BE2C (cell line): ENCODE results near the gene ARHGAP18.
A peak's percentile ranks its signal among the peaks of the same experiment; 100 is the strongest.

ENCODE experiments used
- DNase-seq: peaks from one replicate; pipeline ENCODE4 v3.0.0-alpha.2; 2020
- H3K27me3 ChIP-seq: fragments of 250-450 bp; sonication (Bioruptor Pico); 2 replicates; pipeline ENCODE4 v1.5.1; 2020; ENCODE audit warnings: mild to moderate bottlenecking
- H3K36me3 ChIP-seq: fragments of 250-450 bp; sonication (Bioruptor Pico); 2 replicates; pipeline ENCODE4 v1.5.1; 2020; ENCODE audit warnings: mild to moderate bottlenecking
- H3K4me1 ChIP-seq: fragments of 250-450 bp; sonication (Bioruptor Pico); 2 replicates; pipeline ENCODE4 v1.5.1; 2020
- H3K4me3 ChIP-seq: 2 replicates; pipeline ENCODE4 v1.5.1; 2011; ENCODE audit warnings: low read depth, low read length
- H3K9me3 ChIP-seq: fragments of 250-450 bp; sonication (Bioruptor Pico); 2 replicates; pipeline ENCODE4 v1.5.1; 2020
- TF ChIP-seq, protein P1 (sequence below): IDR thresholded peaks from 2 replicates; pipeline ENCODE4 v1.5.1; 2012; ENCODE audit warnings: mild to moderate bottlenecking, low read depth, low read length

Gene ARHGAP18

DNA sequence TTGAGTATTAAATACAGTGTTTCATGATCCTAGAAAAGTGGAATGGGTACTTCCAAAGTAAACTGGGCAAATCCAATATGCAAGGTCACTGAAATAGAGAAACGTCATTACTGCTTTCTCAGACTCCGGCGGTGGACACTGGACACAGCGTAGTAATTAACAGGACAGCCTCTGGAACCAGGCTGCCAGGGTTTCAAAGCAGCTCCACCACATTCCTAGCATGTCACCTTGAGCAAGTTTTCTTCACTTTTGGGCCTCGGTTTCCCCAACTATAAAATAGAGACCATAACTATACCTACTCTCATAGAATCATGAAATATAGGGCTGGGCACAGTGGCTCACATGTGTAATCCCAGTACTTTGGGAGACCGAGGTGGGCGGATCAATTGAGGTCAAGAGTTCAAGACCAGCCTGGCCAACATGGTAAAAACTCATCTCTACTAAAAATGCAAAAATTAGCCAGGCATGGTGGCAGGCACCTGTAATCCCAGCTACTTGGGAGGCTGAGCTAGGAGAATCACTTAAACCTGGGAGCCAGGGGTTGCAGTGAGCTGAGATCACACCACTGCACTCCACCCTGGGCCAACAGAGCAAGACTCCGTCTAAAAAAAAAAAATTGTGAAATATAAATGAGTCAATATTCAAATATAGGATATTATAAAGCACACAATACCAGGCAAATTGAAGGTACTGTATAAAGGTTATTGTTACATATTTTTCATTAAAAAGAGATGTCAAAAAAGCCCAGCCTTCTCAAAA is 24.9 kb downstream of the ARHGAP18 start:
- Histone ChIP-seq H3K27me3 (no peaks in the 10 kb centered on the region), H3K9me3 (no peaks in the 10 kb centered on the region), H3K4me1 (no peaks in the 10 kb centered on the region; the same call in 1 of the 2 replicates), H3K4me3 (no peak overlapping the region), H3K36me3 (no peaks in the 10 kb centered on the region)
- DNase-seq, result no peak
- TF ChIP-seq, protein P1, sequence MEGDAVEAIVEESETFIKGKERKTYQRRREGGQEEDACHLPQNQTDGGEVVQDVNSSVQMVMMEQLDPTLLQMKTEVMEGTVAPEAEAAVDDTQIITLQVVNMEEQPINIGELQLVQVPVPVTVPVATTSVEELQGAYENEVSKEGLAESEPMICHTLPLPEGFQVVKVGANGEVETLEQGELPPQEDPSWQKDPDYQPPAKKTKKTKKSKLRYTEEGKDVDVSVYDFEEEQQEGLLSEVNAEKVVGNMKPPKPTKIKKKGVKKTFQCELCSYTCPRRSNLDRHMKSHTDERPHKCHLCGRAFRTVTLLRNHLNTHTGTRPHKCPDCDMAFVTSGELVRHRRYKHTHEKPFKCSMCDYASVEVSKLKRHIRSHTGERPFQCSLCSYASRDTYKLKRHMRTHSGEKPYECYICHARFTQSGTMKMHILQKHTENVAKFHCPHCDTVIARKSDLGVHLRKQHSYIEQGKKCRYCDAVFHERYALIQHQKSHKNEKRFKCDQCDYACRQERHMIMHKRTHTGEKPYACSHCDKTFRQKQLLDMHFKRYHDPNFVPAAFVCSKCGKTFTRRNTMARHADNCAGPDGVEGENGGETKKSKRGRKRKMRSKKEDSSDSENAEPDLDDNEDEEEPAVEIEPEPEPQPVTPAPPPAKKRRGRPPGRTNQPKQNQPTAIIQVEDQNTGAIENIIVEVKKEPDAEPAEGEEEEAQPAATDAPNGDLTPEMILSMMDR, result no peak

DNA sequence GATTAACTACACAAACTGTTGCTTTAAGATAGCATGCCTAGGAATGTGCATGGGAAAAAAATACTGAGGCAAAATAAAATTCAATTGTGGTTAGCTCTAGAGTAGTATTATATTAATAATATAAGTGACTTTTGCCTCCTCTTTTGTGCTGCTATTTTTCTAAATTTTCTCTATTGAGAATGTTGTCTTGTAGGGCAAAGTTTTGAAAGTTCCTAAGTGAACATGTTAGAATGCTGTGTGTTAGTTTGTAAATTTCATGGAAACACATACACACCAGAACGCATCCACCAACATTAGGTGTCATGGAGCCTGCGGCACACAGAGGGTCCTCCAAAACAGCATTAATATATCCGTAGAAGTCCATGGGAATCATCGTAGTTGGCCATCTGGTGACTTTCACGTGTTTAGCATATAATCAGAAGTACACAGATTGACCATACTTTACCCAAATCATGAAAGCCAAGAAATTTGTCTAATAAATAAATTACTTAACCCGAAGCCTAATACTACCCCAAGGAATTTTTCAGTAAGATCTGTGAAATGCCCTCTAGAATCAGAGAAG is 25.6 kb downstream of the ARHGAP18 start:
- no peaks in the 10 kb centered on the region for H3K27me3 ChIP-seq
- no peaks in the 10 kb centered on the region for H3K36me3 ChIP-seq
- no peak overlapping the region for H3K4me3 ChIP-seq
- peaks cover 2% of the 10 kb centered on the region; the same call in 1 of the 2 replicates for H3K4me1 ChIP-seq
- no peak for DNase-seq
- TF ChIP-seq, protein P1, result no peak
- H3K9me3 ChIP-seq, result no peaks in the 10 kb centered on the region

DNA sequence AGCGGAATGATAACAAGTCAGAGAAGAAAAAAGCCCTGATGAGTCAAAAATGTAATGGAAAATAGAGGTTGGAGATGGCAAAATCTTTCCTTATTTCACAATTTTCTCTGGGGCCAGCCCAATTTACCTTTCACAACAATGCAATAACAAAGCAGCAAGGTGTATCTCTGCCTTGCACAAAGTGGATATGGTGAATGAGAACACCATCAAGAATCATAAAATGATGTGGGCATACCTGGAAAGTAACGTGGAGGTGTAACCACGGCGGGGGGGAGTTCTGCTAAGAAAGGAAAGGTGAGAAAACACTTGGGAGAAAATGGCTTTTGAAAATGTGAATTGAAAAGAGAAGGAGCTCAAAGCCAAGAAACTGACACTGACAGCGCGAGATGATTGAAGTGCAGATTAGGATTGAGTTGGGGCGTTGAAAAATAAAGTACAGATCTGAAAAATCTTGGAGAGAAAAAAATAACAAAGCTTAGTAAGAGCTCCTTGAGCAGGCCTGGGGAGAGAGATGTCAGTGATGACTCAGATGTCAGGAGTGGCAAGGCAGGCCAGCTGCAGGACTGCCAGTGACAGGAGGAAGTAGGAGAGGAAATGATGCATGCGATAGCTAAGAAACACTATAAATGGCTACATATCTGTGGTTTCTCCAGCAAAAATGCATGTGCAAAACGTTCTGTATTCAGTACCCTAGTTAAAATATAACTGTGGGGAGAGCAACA is 26.2 kb downstream of the ARHGAP18 start:
- Histone ChIP-seq H3K36me3 (no peaks in the 10 kb centered on the region), H3K4me3 (no peak overlapping the region), H3K9me3 (no peaks in the 10 kb centered on the region), H3K27me3 (no peaks in the 10 kb centered on the region), H3K4me1 (peaks cover 2% of the 10 kb centered on the region; the same call in 1 of the 2 replicates)
- DNase-seq, result peak; percentile 58
- TF ChIP-seq, protein P1, result no peak

DNA sequence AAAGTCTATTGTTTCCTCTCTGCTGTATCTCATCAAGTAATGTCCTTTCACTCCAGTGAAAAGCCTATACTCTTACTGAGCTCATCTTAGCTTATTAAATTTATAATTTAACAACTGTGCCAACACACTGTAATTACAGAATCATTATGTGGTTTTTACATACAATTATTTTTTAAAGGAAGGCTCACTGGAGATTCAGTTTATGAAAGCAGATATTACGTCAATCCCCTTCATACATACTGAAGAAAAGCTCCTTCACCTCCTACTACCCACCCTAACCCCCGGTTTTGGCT is 28.1 kb downstream of the ARHGAP18 start:
- TF ChIP-seq, protein P1, result no peak
- DNase-seq, result no peak
- Histone ChIP-seq H3K27me3 (no peaks in the 10 kb centered on the region), H3K4me1 (peaks cover 2% of the 10 kb centered on the region; the same call in 1 of the 2 replicates), H3K4me3 (no peak overlapping the region), H3K36me3 (no peaks in the 10 kb centered on the region), H3K9me3 (no peaks in the 10 kb centered on the region)

DNA sequence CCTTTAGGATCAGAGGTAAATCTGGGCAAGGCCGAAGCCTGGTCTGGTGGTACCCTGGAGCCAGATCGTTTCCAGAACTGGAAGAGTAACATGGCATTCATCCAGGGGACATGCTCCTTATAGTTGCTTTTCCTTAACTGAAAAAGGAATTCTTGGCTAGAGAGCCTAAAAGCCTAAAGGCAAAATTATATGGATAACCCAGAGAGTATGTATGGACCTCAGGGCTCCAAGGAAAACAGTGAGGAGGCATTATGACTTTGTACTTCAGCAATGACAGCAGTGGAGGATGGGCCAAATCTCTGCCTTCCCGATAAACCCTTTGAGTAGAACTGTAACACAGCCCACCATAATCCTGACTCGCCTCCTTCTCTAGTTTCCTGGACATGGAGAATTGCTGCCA is 29.3 kb downstream of the ARHGAP18 start:
- no peak overlapping the region for H3K4me3 ChIP-seq
- no peaks in the 10 kb centered on the region for H3K36me3 ChIP-seq
- no peaks in the 10 kb centered on the region for H3K27me3 ChIP-seq
- peaks cover 2% of the 10 kb centered on the region; the same call in 1 of the 2 replicates for H3K4me1 ChIP-seq
- no peak for DNase-seq
- TF ChIP-seq, protein P1, result no peak
- no peaks in the 10 kb centered on the region for H3K9me3 ChIP-seq

DNA sequence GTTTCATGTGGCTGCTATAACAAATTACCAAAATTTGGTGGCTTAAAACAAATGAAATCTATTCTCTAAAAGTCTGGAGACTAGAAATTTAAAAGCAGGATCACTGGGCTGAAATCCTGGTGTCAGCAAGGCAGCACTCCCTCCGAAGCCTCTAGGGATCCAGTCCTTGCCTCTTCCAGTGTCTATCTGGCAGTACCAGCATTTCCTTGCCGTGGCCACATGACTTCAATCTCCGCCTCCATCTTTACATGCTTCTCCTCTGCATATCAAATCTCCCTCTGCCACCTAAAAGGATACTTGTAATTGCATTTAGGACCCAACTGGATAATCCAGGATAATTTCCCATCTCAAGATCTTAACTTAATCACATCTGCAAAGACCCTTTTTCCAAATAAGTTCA is 30.2 kb downstream of the ARHGAP18 start:
- Histone ChIP-seq H3K4me1 (peaks cover 2% of the 10 kb centered on the region; the same call in 1 of the 2 replicates), H3K27me3 (no peaks in the 10 kb centered on the region), H3K36me3 (no peaks in the 10 kb centered on the region), H3K9me3 (no peaks in the 10 kb centered on the region), H3K4me3 (no peak overlapping the region)
- TF ChIP-seq, protein P1, result no peak
- no peak for DNase-seq
